ENCODE results near the gene ARPC5.
"Not testable (repeated sequence)": the region's sequence is repeated elsewhere in the genome, so short reads cannot be mapped to it uniquely, and the experiment has no call there.

The ARPC5 gene

DNA sequence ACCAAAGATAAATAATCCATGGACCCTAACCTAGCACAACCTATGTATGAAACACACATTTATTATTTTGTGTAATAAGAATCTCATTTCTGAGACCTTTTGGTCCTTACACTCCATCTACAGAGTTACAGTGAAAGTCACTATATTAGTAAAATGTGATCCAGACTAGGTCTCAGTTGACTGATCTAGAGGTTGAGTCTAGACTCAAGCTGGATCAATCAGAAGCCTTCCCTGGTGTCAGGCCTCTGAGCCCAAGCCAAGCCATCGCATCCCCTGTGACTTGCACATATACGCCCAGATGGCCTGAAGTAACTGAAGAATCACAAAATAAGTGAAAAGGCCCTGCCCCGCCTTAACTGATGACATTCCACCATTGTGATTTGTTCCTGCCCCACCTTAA is 22.6 kb downstream of the ARPC5 start:
- DNase-seq (ENCODE audit: low read depth in 2 of 3, low spot score in 2 of 3), result not testable (repeated sequence)

DNA sequence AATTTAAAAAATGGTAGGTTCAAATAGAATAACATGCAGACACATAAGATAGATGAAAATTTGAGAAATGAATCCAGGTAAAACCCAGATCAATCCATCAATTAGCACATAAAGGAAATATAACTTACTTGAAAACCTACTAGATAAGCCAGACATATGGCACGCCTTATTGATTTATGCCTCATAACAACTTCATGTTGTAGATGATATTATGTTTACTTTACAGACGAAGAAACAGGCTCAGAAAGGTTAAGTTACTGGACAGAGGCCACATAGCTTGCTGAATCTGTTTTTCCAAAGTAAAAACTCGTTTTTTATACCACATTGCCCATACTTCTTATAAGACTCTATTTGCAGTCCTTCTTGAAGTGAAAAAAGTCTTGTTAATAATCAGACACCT is 23.2 kb downstream of the ARPC5 start:
- DNase-seq (ENCODE audit: low read depth in 2 of 3, low spot score in 2 of 3), result no peak

DNA sequence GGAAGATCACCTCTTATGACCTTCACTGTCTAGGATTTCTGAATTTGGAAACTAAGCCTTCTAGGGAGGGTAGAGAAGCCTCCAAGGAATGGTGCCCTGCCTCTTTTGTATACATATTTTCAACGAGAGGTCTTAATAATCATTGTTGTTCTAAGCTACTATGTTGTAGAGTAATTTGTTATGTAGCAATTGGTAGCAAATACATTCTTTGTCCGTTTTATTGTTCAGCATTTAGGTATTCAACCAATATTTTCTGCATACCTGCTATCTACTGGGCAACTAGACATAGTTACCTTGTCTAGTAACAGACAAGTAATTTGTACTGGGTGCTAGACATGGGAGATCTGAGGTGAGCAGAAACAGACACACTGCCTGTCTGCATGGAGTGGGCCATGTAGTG is 24.6 kb downstream of the ARPC5 start:
- DNase-seq (ENCODE audit: low read depth in 2 of 3, low spot score in 2 of 3), result no peak

- DNase-seq (ENCODE audit: low read depth in 2 of 3, low spot score in 2 of 3), result no peak
Measured at GRCh38 chr1:183609759-183610452, 25.7 kb downstream of the ARPC5 start.

- DNase-seq (ENCODE audit: low read depth in 2 of 3, low spot score in 2 of 3), result no peak
Measured at GRCh38 chr1:183609313-183609712, 26.3 kb downstream of the ARPC5 start.

DNA sequence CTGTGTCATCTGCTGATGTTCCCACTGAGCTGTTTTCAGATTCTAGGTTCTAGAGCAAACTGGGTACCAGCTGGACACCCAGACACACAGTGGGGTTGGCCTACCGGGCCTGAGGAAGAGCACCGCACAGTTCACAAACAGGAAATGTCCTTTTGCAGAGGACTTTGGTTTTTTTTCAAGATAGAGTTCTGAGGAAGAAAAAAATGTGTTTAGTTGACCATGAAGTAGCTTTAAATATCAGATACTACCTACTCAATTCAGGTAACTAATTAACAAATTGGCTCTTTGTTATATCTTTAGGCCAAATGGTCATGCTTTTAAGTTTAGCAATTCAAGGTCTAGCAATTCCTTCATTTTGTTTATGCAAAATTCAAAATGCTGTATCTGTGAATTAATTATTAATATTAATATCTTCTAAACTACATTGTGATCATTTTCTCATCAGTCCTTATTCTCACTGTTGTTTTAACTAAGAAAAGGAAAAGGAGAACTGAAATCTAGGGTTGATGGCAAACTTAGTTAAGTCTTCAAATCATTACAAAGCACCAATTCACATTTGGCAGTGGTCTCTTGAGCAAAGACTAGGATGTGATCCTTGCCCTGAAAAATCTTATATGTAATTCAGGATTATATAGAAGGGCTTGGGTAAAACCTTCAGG is 28.1 kb downstream of the ARPC5 start:
- no peak for DNase-seq (ENCODE audit: low read depth in 2 of 3, low spot score in 2 of 3)

DNA sequence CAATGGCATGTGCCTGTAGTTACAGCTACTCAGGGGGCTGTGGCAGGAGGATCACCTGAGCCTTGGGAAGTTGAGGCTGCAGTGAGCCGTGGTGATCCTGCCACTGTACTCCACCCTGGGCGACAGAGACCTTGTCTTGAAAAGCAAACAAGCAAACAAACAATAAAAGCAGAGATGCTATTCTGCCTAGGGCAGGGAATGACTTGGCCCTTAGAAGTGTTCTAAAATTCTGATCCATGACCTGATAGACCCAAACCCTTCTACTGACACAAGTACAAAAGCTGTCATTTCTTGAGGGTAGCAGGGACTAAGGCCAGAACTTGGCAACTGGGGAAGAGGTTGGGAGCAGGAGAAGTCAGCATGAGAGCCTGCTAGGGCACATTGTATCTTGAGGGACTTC is 29.7 kb downstream of the ARPC5 start:
- DNase-seq (ENCODE audit: low read depth in 2 of 3, low spot score in 2 of 3), result no peak

- no peak for DNase-seq (ENCODE audit: low read depth in 2 of 3, low spot score in 2 of 3)
Measured at GRCh38 chr1:183604815-183605214, 30.8 kb downstream of the ARPC5 start.

GRCh38 chr1:183604038-183604808 is 31.4 kb downstream of the ARPC5 start:
- DNase-seq (ENCODE audit: low read depth in 2 of 3, low spot score in 2 of 3), result no peak

DNA sequence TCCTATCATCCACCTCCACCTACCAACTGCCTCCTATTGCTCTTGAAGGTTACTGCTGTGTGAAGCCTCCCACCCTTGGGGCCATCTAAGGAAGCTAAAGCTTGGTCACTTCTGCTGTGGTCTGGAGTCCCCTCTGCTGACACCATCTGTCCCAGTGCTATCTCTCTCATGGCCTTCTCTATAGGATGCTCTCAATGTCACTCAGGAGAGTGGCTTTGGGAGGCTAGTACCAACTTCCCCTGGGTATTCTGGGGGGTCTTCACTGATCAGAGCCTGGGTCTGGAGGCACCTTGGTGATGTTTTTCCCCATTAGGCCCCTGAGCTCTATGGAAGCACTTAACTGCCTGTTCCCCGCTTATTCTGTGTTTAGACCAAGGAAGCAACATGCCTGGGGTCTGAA is 33.1 kb downstream of the ARPC5 start:
- DNase-seq (ENCODE audit: low read depth in 2 of 3, low spot score in 2 of 3), result no peak

DNA sequence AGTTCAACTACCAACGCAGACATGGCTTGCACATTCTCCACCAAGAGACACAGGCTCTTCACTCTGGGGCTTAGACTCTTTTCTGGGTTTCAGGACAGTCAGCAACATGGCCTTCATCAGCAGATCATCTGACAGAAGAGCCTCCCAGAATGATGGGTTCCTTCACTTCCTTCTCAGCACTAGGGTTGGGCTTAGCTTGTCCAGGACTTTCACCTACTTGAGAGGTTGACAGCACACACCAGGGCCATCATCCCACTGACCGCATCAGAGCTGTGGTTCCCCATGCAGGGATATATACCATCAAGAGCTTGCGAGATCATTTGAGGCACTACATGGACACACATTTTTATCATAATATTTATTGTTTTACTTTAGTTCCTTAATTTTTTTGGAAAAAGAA is 34.9 kb downstream of the ARPC5 start:
- no peak for DNase-seq (ENCODE audit: low read depth in 2 of 3, low spot score in 2 of 3)

DNA sequence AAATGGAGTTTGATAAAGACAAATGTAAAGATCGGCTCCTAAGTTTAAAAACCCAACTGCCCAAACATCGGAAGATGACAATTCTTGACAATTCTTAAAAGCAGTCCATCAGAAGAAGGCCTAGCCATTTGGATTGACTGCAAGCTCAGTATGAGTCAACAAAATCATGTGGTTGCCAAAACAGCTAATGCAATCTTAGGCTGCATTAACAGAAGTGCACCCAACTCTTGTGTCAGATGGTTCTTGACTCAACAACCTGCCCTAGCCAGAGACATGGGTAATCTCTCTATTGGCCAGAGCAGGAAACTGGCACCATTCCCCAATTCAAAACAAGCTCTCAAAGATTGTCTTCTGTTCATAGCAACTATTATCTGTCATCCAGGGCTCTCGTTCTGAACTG is 35.4 kb downstream of the ARPC5 start:
- no peak for DNase-seq (ENCODE audit: low read depth in 2 of 3, low spot score in 2 of 3)

- DNase-seq (ENCODE audit: low read depth in 2 of 3, low spot score in 2 of 3), result no peak
Measured at GRCh38 chr1:183598386-183598785, 37.2 kb downstream of the ARPC5 start.

DNA sequence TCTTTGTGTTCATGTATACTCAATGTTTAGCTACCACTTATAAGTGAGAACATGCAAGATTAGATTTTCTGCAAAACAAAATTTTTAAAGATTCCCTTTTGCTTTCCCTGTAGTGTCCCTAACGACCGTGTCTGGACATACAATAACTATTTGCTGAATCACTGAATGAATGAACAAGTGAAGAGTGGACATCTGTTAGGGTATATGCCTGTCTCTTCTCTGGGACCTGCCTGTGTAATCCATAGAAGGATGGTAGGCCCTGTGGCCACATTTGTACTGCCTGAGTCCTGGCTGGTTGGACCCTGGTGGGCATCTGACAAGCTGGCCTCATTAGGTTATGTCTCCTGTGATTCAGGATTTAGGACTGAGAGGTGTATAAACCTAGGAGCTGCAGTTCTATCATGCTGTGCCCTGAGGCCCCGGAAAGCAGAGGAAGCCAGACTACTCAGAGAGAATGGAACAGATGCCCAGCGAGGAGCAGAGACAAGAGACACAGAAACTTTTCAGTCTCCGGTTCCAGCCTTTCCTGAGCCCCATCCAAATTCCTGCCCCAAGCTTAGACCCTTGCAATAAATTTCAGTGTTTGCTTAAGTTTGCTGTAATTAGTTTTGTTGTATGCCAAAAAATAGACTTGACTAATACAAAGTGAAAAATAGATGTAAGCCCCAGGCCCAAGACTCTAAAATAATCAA is 37.8 kb downstream of the ARPC5 start:
- no peak for DNase-seq (ENCODE audit: low read depth in 2 of 3, low spot score in 2 of 3)

DNA sequence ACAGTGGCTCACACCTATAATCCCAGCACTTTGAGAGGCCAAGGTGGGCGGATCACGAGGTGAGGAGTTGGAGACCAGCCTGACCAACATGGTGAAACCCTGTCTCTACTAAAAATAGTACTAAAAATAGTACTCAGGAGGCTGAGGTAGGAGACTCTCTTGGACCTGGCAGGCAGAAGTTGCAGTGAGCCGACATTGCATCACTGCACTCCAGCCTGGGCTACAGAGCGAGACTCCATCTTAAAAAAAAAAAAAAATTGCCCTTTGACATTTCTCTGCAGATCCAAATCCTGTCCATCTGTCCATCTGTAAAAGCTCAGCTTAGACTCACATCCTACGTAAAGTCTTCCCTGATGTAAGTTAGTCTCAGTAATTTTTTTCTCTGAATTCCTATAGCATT is 39.1 kb downstream of the ARPC5 start:
- DNase-seq (ENCODE audit: low read depth in 2 of 3, low spot score in 2 of 3), result no peak

GRCh38 chr1:183595537-183595936 is 40.0 kb downstream of the ARPC5 start:
- no peak for DNase-seq (ENCODE audit: low read depth in 2 of 3, low spot score in 2 of 3)

DNA sequence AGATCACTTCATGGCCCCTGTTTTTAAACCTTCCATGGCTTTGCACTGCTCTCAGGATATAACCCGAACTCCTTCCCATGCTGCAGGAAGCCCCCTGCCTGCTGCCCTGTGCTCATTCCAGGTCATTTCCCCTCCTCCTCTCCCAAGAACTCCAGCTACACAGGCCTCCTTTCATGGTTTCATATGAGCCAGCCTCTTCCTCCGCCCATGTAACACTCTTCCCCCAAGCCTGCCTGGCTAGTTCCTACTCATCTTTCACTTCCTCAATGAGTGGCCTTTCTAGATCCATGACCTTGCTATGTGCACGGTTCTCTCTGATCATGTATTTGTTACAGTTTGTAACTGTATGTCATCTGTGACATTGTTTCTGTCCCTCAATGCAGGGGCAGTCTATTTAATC is 42.2 kb downstream of the ARPC5 start:
- no peak for DNase-seq (ENCODE audit: low read depth in 2 of 3, low spot score in 2 of 3)

DNA sequence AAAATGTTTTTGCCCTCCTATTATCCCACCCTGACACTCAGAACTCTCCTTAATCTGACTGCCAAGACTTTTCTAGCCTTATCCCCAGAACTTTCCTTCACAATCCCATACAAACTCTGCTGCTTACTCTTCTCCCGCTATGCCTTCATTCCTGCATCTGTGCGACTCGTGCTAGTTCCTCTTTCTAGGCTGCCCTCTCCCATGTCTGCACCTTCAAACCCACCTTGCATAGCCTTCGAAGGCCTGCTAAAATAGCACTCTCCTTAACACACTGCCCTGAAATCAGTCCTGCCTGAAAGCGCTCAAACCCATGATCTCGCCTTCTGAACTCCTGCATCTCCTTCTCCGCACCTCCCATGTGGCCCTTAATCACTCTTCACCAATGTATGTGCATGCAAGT is 42.9 kb downstream of the ARPC5 start:
- no peak for DNase-seq (ENCODE audit: low read depth in 2 of 3, low spot score in 2 of 3)

- DNase-seq (ENCODE audit: low read depth in 2 of 3, low spot score in 2 of 3), result peak in 1 of 3 experiments; percentile 19
Measured at GRCh38 chr1:183590244-183591191, 45.1 kb downstream of the ARPC5 start, which contains the start of gene NCF2. NCF2 (minus strand) TSS chr1:183590459; CDS start chr1:183590329, 130 bp downstream.

DNA sequence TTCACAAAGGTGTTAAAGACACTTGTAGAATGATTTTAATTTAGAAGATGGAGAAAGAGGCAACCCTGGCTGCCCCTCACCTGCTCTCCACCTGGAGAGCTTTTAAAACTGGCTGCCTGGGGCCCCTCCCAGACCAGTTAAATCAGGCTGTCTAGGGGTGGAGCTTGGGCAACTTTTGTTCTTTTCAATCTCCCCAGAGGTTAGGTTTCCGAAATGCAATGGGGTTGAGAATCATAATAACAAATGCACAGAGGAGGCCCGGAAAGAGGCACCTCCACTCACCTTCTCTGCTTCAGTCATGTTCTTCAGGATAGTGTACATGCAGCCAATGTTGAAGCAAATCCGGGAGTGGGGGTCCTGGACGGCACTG is 45.7 kb downstream of the ARPC5 start:
- DNase-seq (ENCODE audit: low read depth in 2 of 3, low spot score in 2 of 3), result no peak

DNA sequence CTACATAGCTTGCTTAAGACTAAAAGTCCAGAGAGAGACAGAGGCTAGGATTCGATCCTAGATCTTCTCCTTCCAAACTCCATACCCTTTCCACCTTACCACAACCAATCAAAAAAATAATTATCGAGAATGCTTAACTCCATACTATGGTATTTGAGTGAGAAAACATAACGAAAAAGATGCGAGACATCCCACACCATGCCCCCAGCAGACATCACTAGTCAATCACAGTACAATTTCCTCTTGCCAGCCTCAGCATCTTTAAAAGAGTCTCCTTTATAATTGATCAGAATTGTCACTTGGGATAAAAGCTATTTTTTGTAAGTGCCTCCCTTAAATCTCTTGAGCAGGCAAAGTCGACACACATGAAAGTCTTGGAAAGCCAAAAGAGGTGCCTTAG is 46.2 kb downstream of the ARPC5 start:
- no peak for DNase-seq (ENCODE audit: low read depth in 2 of 3, low spot score in 2 of 3)
